DND-41 (cell line): ENCODE data around the gene KIF5B.

Experiments
- CTCF ChIP-seq: IDR thresholded peaks from 2 replicates; pipeline ENCODE4 v1.5.1; 2012; ENCODE audit warnings: borderline replicate concordance, low read length, moderate library complexity, mild to moderate bottlenecking; ENCODE audit not compliant: poor library complexity, severe bottlenecking; ENCODE audit errors: extremely low read depth
- EZH2 ChIP-seq: IDR thresholded peaks from 3 replicates; pipeline ENCODE4 v1.6.1; 2012; ENCODE audit warnings: borderline replicate concordance, low read depth, mild to moderate bottlenecking, moderate library complexity, low read length, inconsistent platforms; ENCODE audit not compliant: severe bottlenecking

- TF ChIP-seq EZH2 (no peak), CTCF (no peak)
These were observed 24.3 kb downstream of the KIF5B start for GRCh38 chr10:32031920-32032319.
